ENCODE data around the gene C1orf198.

The C1orf198 gene

DNA sequence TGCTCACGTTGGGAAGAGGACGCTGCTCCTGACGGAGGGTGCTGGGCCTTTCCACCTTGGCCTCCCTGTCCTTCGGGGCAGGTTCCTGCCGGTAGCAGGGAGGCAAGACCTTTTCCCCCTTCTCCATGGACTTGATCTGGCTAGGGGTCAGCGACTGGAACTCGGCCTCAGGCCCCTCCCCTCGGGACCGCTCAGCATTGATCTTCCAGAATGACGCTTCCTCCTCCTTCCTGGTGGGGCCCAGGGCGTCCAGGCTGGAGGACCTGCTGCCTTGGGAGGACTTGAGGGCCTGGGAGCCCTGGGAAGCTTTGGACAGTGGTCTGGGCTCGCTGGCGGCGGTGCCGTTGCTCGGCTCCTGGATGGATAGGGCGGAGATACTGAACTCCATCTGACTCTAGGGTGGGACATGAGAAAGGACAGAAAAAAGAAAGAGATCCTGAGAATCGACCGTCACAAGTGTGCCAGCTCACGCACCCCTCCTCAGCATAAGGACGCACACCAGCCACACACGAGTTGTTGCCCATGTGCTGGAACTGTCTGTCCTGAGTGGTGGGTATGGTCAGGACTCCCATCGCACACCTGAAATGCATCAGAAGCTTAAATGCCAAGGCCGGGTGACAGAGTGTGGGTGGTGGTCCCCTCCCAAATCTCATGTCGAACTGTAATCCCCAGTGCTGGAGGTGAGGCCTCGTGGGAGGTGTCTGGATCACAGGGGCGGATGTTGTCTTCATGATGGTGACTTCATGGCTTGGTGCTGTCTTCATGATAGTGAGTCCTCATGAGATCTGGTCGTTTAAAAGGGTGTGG, 24.6 kb downstream of the C1orf198 start:
- H3K27ac ChIP-seq = no peak overlapping the region
- TF ChIP-seq, protein P1, sequence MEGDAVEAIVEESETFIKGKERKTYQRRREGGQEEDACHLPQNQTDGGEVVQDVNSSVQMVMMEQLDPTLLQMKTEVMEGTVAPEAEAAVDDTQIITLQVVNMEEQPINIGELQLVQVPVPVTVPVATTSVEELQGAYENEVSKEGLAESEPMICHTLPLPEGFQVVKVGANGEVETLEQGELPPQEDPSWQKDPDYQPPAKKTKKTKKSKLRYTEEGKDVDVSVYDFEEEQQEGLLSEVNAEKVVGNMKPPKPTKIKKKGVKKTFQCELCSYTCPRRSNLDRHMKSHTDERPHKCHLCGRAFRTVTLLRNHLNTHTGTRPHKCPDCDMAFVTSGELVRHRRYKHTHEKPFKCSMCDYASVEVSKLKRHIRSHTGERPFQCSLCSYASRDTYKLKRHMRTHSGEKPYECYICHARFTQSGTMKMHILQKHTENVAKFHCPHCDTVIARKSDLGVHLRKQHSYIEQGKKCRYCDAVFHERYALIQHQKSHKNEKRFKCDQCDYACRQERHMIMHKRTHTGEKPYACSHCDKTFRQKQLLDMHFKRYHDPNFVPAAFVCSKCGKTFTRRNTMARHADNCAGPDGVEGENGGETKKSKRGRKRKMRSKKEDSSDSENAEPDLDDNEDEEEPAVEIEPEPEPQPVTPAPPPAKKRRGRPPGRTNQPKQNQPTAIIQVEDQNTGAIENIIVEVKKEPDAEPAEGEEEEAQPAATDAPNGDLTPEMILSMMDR (conservative IDR thresholded peaks at IDR 0.05) = no peak

DNA sequence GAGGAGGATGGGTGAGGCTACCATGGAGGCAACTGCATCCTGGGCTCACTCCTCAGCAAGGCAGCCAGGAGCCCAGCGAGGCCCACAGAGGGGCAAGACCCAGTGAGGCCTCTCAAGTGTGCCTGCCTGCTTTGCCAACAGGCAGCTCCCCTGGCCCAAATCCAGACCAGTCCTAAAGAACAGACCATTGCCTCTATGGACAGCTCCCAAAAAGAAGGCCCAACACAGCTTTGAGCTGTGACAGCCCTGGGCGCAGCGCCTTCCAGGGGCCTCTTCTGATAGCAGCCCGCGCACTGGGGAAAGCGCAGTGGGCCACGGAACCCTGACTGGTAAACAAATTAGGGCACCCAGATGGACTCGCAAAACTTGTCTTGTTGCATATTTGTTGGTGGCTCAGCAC, 25.5 kb downstream of the C1orf198 start:
- H3K27ac ChIP-seq = no peak overlapping the region
- TF ChIP-seq, protein P1 (conservative IDR thresholded peaks at IDR 0.05) = no peak

DNA sequence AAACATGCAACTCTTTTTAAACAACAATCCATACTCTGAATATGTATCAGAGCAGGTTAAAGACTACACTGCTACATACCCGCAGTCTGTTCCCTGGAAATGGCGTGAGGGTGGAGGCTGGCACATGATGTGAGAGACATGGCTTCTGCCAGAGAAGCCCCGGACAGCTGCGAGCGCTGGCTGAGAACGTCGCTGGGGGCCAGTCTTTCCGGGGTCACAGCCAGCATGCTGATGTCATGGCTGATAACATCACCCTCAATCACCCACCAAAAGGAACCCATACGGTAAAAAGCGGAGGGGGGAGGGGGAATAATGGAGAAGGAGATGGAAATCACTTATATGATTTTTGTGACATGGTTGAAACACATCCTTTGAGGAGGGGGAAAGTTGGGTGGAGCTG, 29.1 kb downstream of the C1orf198 start:
- H3K27ac ChIP-seq = no peak overlapping the region
- TF ChIP-seq, protein P1 (conservative IDR thresholded peaks at IDR 0.05) = no peak

DNA sequence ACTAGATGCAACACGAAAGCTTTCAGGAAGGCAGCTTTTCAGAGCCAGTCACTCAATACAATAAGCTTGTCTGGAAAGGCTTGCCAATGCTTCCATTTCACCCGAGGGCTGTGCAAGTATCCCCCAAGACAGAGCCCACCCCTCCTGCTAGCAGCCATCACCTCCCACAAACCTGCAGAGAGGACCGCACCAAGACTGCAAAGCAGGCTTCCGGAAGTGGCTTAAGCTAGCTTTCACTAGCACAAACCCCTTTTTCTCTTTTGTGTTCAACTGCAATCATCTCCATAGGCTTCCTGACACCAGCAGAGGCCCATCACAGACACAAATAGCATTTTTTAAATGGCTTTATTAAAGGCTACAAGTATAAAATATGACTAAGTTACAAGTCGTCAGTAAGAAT, 31.5 kb downstream of the C1orf198 start:
- TF ChIP-seq, protein P1 (conservative IDR thresholded peaks at IDR 0.05) = no peak
- no peak overlapping the region for H3K27ac ChIP-seq

DNA sequence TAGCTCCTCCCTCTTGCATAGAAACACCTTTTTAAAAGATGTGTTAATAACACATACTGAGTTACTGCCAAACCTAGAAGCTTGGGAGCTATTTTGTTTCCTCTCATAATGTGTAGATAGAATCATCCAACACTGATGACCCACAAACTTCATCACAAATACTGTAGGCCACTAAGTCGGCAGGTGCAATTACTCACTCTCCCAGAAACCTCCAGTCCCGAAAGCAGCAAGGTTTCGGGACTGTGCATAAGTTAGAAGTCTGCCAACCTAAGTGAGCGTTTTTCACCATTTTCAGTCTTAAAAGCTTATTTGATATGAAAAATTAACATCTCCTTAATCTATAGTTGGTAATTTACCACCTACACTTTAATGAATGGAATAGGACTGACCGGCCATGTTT, 32.0 kb downstream of the C1orf198 start:
- TF ChIP-seq, protein P1 (conservative IDR thresholded peaks at IDR 0.05) = no peak
- no peak overlapping the region for H3K27ac ChIP-seq

DNA sequence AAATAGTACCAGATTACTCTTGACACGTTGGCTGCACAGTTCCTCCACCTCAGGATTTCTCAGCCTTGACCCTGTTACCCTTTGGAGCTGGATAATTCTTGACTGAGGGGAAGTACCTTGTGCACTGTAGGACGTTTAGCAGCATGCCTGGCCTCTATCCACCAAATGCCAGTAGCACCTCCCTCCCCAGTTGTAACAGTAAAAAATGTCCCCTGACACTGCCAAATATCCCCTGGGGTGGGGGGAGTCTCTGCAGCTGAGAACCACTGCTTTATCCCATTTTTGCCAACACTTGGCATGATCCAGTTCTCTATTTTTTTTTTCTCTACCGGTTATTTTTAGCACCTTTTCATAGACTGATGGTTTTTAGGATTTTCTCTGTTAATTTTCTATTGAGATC, 34.0 kb downstream of the C1orf198 start:
- TF ChIP-seq, protein P1 (conservative IDR thresholded peaks at IDR 0.05) = no peak

DNA sequence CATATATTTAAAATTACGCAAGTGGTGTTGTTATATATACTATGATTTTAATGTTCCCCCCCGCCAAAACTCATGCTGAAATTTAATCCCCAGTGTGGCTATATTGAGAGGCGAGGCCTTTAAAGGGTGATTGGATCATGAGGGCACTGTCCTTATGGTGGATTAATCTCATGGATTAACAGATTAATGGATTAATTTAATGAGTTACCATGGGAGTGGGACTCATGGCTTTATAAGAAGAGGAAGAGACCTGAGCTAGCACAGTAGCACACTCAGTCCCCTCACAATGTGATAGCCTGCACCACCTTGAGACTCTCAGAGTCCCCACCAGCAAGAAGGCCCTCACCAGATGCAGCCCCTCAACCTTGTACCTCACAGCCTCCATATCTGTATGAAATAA, 34.8 kb downstream of the C1orf198 start:
- TF ChIP-seq, protein P1 (conservative IDR thresholded peaks at IDR 0.05) = no peak
- H3K27ac ChIP-seq = no peak overlapping the region

More for the DNA sequence above, 34.0 kb downstream of the C1orf198 start:
- no peak overlapping the region for H3K27ac ChIP-seq
